Measurements from ENCODE around the gene CENPP.

Gene CENPP

DNA sequence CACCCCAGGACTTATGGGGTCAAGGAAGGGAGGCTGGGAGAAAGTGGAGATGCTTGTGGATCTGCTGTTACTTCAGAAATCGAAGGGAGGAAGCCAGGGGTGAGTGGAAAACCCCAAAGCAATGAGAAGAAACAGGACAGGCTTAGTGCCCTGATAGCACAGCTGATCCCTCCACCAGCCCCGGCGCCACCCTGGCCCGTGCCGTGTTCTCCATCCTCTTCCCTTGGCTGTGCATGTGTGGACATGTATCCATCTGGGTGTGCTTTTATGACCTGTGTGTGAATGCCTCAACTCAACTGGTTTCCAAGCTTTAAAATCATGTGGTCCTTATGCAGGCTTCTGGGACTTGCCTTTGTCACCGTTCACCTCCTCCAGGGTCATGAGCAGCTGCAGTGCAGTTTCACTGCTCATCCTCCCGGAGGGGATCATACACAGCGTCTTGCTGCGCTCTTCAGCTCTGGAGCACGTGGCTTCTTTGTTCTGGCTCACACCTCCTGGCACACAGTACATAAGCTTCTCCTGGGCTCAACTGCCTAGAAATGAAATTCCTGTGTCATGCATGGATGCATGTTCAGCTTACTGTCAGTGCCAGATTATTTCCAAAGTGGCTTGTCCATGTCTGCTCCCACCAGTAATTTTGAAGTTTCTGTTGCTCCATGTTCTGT, 286.0 kb downstream of the CENPP start:
- no peak for TF ChIP-seq CTCF (IDR thresholded peaks at IDR 0.05)
- no peak overlapping the region for H3K4me3 ChIP-seq
- DNase-seq (ENCODE audit: low spot score): no peak
- no peak overlapping the region for H3K27ac ChIP-seq

GRCh38 chr9:92612292-92612691, 286.5 kb downstream of the CENPP start:
- no peak for DNase-seq (ENCODE audit: low spot score)
- TF ChIP-seq CTCF (IDR thresholded peaks at IDR 0.05): no peak
- no peak overlapping the region for H3K4me3 ChIP-seq
- no peak overlapping the region for H3K27ac ChIP-seq

GRCh38 chr9:92612816-92613215, 287.1 kb downstream of the CENPP start:
- no peak overlapping the region for H3K27ac ChIP-seq
- DNase-seq (ENCODE audit: low spot score): no peak
- TF ChIP-seq CTCF (IDR thresholded peaks at IDR 0.05): no peak
- no peak overlapping the region for H3K4me3 ChIP-seq

DNA sequence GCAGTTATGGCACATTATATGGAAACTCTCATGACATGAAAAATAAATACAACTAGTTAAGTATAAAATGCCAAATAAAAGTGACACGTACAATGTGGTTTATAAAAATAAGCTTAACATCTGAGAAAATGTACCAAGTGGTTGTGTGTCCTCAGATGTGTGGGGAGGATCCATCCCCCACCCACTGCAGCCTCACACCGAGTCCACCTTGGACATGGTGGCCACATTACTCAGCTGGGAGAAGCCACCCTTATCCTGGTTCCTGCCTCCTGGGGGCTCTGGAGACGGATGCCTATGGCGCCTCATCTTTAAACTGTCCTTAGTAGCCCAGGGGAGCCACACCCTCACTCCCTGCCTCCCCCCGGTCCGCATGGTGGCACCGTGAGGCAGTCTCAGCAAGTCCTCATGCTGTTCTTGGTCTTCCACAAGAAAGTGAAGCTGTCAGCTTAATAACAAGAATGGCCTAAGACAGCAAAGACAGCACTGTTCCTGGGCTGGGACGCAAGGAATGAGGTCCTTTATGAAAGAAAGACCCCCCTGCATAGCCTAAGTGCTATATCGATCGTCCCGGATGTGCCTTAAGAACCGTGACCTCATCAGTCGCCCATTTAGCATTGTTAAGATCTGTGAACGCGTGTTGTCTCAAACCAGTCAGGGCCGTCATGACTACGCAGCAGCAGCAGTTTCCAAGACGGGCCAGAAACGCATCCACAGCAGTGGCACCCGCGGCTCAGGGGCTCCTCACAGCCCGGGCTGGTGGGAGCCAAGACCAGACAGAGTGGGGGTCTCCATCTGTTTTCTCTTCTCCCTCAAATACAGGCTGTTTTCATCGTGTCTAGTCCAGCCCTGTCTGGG, 287.7 kb downstream of the CENPP start:
- Histone ChIP-seq H3K4me3 (no peak overlapping the region), H3K27ac (no peak overlapping the region)
- no peak for TF ChIP-seq CTCF (IDR thresholded peaks at IDR 0.05)
- DNase-seq (ENCODE audit: low spot score): no peak

DNA sequence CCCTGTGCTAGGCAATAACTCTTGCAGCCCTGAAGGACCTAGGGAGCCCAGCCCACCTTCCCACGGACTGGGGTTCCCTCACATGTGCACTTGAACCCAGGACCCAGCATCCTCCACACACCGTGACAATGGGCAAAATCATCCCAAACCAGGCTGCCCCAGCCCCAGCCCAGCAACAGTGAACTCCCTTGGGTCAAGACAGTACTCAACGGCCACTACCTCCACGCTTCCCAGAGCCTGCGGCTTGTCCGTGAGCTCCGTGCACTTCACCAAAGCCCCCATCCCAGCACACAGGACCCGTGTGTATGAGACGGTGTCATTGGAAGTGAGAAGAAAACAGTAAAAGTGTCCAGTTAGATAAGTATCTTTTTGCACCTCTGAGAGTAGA, 288.4 kb downstream of the CENPP start:
- H3K27ac ChIP-seq: no peak overlapping the region
- no peak overlapping the region for H3K4me3 ChIP-seq
- no peak for TF ChIP-seq CTCF (IDR thresholded peaks at IDR 0.05)
- no peak for DNase-seq (ENCODE audit: low spot score)

GRCh38 chr9:92614763-92615461, 289.2 kb downstream of the CENPP start:
- H3K27ac ChIP-seq: no peak overlapping the region
- no peak overlapping the region for H3K4me3 ChIP-seq
- no peak for DNase-seq (ENCODE audit: low spot score)
- no peak for TF ChIP-seq CTCF (IDR thresholded peaks at IDR 0.05)

All from coronary artery (tissue), 2 donors.